GM12874 (cell line): Measurements from ENCODE around the gene VSIG2.

Experiments
- CTCF ChIP-seq: IDR thresholded peaks from 2 replicates; pipeline ENCODE4 v1.5.1; 2011; ENCODE audit warnings: low read depth, mild to moderate bottlenecking, control low read depth, low read length, moderate library complexity; ENCODE audit not compliant: insufficient read depth

VSIG2 gene

GRCh38 chr11:124749912-124750311, 2.1 kb downstream of the VSIG2 start:
- TF ChIP-seq CTCF, result no peak

- no peak for TF ChIP-seq CTCF
Observed at GRCh38 chr11:124748481-124749343, 3.3 kb downstream of the VSIG2 start.

DNA sequence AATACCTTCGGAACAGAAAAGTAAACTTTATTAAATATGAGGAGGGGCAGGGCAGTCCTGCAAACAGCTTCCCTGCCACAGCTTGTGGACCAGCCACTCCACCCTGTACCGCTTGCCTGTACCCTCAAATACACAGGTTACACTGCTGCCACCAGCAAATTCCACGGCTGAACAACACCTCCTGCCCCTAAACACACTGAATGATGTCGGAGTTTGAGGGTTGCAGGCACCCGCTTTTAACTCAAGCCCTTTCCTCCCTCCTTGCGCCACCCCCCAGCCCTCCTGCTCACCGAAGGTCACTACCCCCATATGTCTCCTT, 4.0 kb downstream of the VSIG2 start:
- TF ChIP-seq CTCF, result no peak

GRCh38 chr11:124747406-124748099, 4.5 kb downstream of the VSIG2 start:
- no peak for TF ChIP-seq CTCF

- peak; percentile 85 for TF ChIP-seq CTCF
Observed at GRCh38 chr11:124746621-124747243, 5.3 kb downstream of the VSIG2 start.

DNA sequence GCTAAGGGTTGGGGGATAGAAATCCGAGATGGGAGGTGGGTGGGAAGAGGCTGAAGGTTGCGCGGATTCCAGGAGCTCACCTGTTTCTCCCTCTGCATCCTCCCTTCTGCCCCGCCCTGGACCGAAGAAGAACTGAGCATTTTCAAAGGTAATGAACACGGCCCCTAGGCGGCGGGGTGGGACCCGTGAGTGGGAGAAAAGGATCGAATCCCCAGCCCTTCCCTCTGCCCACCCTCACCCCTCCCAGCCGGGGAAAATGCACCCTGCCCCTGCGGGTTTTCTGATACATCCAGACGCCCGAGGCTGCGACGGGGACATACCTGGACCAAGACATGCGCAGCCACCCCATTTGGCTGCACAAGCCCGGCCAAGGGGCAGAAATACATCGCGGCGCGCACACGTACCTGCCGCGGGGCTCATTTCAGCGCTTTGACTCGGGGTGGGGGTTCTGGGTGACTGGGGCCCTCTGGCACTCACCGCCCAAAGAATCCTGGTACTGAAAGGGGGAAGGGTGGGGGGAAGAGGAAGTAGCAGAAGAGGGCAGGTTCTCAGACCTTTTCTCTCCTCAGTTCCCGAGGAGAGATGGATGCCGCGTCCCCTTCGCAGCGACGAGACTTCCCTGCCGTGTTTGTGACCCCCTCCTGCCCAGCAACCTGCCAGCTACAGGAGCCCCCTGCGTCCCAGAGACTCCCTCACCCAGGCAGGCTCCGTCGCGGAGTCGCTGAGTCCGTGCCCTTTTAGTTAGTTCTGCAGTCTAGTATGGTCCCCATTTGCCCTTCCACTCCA, 6.0 kb downstream of the VSIG2 start:
- peak; percentile 63 for TF ChIP-seq CTCF

DNA sequence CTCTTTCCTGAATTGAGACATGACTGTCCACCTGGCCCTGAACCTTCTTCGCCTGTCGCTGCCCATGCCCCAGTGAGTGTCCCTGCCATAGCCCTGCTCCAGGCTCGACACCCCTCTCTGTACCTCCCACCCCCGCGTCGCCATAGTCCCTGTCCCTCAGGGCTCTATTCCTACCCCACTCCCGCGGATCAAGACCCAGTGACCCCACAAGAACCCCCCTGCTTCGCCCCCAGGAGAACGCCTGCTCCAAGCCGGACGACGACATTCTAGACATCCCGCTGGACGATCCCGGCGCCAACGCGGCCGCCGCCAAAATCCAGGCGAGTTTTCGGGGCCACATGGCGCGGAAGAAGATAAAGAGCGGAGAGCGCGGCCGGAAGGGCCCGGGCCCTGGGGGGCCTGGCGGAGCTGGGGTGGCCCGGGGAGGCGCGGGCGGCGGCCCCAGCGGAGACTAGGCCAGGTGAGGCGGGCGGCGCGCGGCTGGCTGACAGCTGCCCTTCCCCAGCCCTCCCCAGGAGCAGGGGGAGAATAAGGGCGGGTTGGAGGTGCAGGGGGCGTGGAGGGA, 6.7 kb downstream of the VSIG2 start:
- no peak for TF ChIP-seq CTCF
